ENCODE measurements around the gene LARP6.

The LARP6 gene

DNA sequence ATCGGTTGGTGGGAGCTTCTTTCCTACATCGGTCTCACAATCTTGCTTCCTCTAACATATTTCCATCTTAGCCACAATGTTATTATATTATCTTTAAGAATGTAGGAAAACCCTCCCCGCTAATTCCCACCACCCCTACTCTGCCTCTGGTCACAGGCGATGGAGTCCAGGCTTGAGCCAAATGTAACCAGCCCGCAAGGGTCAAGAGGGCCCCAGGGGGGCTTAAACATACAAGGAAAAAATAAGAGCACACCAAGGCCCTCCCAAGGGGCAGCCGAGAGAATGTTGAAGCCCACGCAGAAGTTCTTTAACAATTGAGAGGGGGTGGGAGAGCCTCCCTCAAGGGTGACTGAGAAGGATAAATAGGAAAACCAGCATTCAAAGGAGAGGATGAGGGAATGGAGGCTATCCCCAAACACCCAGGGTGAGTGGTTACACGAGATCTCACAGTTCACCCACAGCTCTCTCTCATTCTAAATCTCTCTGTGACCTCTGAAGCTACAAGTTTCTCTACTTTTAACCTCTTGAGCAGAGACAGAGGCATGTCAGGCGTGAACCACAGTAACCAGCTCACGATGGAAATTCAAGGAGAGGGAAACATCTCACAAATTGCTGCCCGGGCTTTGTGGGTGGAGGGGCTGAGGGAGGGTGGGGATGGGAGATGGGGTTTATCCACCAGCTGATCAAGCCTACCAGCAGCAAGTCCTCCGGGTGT lies 59.2 kb downstream of the LARP6 start:
- H3K4me3 ChIP-seq (ENCODE audit: control insufficient read depth, low read depth, low read length), result no peak overlapping the region; the same call in 1 of the 2 replicates
- DNase-seq (ENCODE audit: low read depth), result no peak
- TF ChIP-seq, protein P1, sequence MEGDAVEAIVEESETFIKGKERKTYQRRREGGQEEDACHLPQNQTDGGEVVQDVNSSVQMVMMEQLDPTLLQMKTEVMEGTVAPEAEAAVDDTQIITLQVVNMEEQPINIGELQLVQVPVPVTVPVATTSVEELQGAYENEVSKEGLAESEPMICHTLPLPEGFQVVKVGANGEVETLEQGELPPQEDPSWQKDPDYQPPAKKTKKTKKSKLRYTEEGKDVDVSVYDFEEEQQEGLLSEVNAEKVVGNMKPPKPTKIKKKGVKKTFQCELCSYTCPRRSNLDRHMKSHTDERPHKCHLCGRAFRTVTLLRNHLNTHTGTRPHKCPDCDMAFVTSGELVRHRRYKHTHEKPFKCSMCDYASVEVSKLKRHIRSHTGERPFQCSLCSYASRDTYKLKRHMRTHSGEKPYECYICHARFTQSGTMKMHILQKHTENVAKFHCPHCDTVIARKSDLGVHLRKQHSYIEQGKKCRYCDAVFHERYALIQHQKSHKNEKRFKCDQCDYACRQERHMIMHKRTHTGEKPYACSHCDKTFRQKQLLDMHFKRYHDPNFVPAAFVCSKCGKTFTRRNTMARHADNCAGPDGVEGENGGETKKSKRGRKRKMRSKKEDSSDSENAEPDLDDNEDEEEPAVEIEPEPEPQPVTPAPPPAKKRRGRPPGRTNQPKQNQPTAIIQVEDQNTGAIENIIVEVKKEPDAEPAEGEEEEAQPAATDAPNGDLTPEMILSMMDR (IDR thresholded peaks at IDR 0.05; ENCODE audit: control insufficient read depth, insufficient read depth, low read depth, low read length, missing control alignments), result no peak

DNA sequence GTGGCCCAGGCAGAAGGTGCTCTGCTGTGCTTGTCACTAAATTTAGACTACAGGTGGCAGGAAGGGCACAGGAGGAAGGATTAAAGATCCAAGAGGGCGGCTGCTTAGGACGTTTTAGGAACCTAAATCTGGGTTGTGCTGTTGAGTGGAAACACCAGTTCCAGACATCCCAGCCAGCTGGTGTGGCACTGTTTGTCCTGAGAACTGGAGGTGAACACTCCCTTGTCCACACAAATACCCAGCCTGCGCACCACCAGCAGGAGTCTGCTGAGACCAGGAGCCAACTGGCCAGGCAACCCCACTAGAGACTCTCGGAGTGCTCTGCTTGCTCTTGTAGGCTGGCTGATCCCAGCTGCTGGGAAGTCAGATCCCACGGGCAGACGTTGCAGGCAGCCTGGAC lies 60.3 kb downstream of the LARP6 start:
- no peak for DNase-seq (ENCODE audit: low read depth)
- TF ChIP-seq, protein P1 (IDR thresholded peaks at IDR 0.05; ENCODE audit: control insufficient read depth, insufficient read depth, low read depth, low read length, missing control alignments), result no peak
- H3K4me3 ChIP-seq (ENCODE audit: control insufficient read depth, low read depth, low read length), result no peak overlapping the region

DNA sequence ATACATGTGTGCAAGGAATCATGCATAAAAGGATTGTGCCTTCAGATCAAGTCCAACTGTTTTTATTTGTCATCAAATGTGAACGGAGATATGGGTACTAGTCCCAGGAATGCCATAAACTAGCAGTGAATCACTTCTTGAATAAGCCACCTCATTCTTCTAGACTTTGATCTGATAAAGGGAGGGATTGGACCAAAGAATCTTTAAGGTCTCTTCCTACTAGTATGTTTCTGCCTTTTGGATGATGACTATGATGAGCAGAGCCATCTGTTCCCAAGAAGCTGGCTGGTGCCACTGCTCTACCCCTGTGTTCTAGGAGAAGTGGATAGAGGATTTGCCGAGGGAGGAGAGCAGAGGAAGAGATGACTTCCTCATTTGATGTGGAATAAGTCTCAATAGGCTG lies 61.8 kb downstream of the LARP6 start:
- TF ChIP-seq, protein P1 (IDR thresholded peaks at IDR 0.05; ENCODE audit: control insufficient read depth, insufficient read depth, low read depth, low read length, missing control alignments), result no peak
- peak; percentile 74 for DNase-seq (ENCODE audit: low read depth)

DNA sequence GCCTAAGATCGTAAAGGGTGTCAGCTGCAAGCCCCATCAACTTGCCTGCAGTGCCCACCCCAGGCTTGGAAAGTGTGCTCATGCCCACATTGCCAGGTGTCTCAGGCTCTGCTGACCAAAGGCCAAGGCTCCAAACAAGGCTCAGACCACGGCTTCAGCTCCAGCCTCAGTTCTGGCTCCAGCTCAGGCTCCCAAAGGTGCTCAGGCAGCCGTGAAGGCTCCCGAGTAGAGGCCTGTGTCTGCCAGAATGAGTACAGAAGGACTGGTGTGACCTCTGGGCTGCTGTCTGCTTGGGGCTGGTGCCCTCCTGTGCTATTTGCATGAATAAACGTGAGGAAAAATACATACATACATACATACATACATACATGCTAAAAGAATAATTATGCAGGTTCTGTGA lies 62.7 kb downstream of the LARP6 start:
- TF ChIP-seq, protein P1 (IDR thresholded peaks at IDR 0.05; ENCODE audit: control insufficient read depth, insufficient read depth, low read depth, low read length, missing control alignments), result no peak
- no peak overlapping the region for H3K4me3 ChIP-seq (ENCODE audit: control insufficient read depth, low read depth, low read length)
- DNase-seq (ENCODE audit: low read depth), result no peak

More for the DNA sequence above, 61.8 kb downstream of the LARP6 start:
- no peak overlapping the region for H3K4me3 ChIP-seq (ENCODE audit: control insufficient read depth, low read depth, low read length)

DNA sequence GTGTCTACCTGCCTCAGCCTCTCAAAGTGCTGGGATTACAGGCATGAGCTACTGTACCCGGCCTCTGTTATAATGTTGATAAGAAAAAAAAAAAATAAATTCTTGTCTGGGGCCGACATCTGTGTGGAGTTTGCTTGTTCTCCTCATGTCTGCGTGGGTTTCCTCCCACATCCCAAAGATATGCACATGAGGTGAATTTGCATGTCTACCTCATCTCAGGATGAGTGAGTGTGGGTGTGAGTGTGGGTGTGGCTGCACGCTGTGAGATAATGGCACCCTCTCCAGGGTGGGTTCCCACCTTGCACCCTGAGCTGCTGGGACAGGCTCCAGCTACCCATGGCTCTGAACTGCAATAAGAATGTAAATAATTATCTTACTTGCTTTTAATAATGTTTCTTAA lies 64.7 kb downstream of the LARP6 start:
- DNase-seq (ENCODE audit: low read depth), result no peak
- TF ChIP-seq, protein P1 (IDR thresholded peaks at IDR 0.05; ENCODE audit: control insufficient read depth, insufficient read depth, low read depth, low read length, missing control alignments), result no peak

DNA sequence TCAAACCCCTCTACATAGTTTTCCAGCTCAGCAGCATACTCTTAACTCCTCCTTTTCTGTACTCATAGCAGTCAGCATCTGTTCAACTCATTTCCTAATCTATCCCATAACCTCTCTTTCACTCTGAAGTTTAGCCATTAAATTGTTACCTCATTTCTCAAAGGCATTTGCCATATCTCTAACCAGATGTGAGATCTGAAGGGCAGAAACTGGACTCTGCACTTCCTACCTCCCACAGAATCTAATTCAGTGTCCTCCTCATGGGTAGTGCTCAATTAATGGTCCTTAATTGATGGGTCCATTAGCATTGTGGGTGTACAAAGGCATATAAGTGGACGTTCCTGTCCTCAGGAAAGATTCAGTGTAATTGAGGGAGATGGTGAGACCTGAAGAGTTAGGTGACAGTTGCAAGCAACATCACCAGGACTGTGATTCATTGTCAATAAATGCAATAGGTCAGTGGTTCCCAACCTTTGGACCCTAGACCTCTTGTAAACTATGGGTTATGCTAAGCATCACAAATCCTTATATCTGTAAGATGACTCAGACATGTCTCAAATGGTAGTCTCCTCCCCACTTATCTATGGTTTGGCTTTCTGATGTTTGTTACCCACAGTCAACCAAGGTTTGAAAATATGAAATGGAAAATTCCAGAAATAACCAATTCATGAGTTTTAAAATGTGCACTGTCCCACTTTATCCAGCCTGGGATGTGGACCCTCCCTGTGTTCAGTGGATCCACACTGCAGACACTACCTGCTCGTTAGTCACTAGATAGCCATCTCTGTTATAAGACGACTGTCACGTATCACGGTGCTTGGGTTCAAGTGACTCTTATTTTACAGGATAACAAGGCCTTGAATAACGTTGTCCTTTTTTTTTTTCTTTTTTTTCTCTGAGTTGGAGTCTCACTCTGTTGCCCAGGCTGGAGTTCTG lies 65.6 kb downstream of the LARP6 start:
- TF ChIP-seq, protein P1 (IDR thresholded peaks at IDR 0.05; ENCODE audit: control insufficient read depth, insufficient read depth, low read depth, low read length, missing control alignments), result no peak
- H3K4me3 ChIP-seq (ENCODE audit: control insufficient read depth, low read depth, low read length), result no peak overlapping the region
- DNase-seq (ENCODE audit: low read depth), result peak; percentile 68

More for the DNA sequence above, 64.7 kb downstream of the LARP6 start:
- no peak overlapping the region for H3K4me3 ChIP-seq (ENCODE audit: control insufficient read depth, low read depth, low read length)

Data from AG09309 (cell line).